Effector CD4-positive, alpha-beta T cell (primary cell): Measurements from ENCODE around the gene ACYP2.

Experiments
- DNase-seq: peaks from one replicate; pipeline ENCODE4 v3.0.0-alpha.2; 2020

ACYP2 gene

DNA sequence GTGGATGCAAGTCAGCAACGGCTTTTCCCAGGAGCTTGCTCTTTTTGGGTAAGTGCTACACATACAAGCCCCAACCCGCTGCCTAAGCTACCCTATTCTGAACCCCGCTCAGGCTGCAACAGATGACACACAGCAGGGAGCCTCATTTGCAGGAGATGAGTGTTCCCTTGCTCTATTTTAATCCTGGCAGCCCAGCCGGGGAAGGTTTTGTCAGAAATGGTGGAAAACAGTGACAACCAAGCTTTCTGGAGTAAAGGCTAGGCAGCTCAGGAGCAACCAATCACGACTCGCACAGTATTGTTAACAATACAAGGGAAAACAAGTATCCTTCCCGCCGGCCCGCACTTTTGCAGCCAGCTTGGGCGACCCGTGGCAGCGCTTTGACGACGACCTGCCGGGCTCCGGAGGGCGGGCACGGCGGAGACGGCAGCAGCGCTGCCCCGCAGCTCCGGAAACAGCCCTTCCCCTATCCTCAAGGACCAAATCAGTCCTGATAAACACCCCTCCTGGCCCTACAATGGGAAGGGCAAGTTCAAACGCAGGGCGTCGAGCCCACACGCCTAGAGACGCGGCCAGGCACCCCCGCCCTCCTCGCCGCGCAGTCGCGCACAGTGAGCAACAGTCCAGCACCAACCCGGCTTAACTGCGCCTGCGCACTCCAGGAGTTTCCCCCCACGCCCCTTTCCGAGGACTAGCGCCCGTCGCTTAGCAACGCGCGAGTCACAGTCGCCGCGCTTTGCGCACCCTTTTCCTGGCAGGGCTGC is 214.9 kb downstream of the ACYP2 start:
- DNase-seq, result peak; percentile 65

DNA sequence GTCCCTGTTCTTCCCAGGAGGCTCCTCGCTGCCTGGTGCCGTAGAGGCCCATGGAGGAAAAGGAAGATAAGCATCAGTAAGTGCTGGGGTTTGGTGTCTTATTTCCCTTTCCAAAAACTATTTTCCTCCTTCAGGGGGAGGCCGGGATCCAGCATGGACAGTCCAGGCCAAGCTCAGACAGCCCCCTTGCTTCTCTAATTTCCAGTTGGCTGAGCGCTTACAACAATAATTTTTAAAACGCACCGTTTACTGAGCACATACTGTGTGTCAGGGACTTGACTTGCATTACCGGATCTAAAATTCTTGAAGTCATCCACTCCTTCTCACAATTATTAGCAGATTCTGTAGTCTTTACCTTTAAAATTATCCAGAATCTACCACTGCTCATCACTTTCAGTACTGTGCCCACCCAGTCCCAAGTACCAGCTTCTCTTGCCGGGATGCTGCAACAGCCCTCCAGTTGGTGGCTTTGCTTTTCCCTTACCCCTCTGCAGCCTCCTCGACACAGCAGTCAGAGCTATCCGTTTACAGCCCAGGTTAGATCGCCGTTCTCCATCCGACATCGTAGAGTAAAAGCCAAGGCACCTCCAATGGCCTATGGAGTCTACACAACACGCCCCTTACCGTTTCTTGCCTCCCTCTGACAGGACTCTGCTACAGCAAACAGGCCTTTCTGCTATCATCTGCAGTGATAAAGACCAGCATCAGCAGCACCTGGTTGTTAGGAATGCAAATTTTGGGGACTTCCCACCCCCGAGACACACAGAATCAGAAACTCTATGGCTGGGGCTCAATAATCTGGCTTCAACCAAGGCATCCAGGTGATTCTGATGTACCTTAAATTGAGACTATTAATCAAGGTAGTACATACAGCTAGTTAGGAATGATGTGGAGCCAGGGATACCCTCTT is 215.8 kb downstream of the ACYP2 start:
- DNase-seq, result no peak

DNA sequence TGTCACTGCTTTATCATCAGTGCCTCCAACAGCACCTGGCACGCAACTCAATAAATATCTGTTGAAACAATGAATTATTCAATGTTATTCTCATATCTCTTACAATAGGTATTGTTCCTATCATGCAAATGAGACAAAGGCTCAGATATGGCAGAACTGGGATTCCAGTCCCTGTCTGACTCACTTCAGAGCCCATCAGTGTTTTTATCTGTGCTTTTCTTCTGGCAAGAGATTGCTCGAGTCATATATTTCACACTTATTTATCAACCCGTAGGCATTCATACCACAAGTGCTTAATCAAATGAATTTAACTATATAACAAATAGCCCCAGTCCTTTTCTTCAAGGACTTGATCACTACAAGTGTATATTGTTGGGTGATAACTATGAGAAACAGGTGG is 217.0 kb downstream of the ACYP2 start:
- no peak for DNase-seq

DNA sequence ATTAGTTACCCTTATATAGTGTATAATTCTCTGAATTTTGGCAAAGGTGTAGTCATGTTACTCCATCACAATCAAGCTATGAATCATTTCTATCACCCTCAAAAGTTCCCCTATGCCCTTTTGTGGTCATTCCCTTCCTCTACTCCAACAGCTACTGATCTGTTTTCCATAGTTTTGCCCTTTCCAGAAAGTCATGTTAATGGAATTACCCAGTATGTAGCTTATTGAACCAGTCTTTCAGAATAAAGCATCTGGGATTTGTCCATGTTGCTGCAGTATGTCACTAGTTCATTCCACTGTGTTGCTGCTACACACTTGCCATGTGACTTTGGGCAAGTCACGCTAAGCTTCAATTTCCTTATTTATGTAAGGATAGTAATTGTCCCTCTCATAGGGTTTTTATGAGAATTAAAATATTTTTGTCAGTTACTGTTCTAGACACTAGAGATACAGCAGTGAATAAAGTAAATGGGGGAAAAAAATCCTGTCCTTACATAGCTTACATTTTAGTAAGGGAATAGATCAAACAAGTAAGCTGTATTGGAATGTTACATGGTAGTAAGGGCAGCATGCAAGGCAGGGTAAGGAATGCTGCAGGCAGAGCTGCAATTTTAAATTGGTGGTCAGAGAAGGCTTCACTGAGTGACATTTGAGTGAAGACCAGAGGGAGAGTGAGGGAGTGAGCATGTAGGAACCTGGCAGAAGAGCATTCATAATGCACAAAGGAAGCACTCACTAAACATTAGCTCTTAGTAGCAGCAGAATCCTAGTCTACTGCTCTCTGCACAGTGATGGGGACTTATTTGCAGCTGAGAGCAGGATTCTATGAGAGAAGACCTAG is 220.9 kb downstream of the ACYP2 start:
- no peak for DNase-seq

DNA sequence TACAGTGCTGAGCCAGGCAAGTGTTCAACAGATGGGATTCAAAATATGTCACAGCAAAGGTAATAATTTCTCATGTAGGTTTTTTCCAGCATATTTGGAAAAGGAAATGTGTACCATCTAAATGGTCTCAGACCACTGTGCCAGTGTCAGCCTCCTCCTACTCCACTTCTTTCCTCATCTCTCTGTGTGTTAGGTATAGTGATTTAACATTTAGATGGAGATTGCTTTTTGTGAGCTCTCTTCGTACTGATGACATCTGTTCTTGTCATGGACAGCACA is 221.5 kb downstream of the ACYP2 start:
- DNase-seq, result no peak

DNA sequence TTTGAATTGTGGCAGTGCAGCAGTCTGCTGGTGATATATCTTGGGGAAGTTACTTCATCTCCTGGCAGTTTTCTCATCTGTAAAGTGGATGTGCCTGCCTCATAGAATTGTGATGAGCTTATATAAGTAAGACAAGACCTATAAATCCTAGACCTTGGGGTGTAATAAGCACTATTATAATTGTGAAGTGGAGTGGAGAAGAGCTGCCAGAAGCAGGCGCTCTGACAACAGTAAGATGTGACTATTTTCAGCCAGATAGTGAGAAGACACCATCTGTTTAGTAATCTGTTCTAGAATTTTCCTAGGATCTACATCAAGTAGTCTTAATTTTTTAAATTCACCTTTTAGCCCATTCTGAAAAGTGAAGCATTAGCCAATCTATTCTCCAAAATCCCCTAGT is 226.2 kb downstream of the ACYP2 start:
- no peak for DNase-seq

DNA sequence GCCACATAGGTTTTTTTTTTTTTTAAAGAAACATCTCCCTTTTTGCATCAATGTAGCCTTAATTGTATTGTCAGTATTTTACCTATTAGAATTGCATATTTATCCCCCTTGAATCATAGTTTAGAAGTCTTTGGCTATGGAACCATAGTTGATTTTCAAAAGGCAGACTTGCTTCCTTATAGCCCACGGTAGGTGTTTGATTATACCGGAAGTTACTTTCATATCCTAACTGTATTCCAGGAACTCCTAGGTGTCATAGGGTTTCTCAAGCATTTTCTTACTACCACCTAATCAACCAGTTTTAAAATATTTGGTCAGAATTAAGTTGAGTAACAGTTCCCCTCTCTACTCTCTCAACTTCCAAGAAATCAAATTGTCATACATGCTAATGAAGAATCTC is 227.2 kb downstream of the ACYP2 start:
- DNase-seq, result no peak

DNA sequence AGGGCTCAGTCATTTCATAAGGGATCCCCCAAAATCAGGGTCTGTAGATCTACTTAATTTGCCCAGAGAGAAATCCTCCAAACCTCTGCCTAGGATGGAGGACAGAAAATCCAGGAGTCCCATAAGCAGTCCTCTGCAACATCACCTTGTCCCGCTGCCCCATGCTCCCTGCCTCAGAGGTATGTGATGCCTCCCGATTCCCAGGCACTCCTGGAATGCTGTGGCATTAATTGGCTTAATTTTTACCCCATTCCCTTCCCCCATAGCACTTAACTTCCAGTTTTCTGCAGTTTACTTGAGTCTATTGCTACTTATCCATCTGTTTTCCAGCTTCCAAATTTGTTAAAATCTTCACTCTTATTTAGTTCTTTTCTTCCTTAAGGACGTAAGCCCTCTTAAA is 232.2 kb downstream of the ACYP2 start:
- no peak for DNase-seq

DNA sequence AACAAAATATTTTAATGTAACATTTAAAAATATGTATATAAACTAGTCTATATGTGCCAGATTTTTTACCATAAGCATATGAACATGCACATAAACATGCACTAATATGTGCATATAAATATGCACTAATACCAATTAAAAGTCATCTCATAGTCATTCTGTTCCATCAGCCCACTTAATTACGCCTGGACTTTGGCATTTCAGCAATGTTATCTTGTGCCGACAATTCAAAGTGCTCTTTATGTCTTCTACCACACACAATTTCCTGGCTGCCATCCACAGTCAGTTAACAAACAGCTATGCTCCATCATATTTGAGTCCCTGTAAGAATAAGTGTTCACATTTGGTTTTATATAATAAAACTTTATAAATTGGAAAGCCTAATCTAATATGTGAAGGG is 233.2 kb downstream of the ACYP2 start:
- no peak for DNase-seq

DNA sequence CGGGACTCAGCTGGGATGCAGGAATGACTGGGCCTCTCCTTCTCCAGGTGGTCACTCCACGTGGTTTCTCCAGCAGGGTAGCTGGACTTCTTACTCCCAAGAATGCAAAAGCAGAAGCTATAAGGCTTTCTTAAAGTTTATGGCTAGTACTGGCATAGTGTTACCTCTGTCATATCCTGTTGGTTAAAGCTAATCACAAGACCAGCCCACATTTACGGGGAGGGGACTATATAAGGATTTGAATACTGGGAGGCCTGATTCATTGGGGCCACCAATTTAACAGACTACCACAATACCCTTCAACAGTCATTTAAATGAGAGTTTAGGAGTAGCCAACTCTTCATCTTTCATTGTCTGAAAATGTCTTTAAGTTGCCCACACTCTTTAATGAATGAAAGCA is 235.0 kb downstream of the ACYP2 start:
- DNase-seq, result no peak

DNA sequence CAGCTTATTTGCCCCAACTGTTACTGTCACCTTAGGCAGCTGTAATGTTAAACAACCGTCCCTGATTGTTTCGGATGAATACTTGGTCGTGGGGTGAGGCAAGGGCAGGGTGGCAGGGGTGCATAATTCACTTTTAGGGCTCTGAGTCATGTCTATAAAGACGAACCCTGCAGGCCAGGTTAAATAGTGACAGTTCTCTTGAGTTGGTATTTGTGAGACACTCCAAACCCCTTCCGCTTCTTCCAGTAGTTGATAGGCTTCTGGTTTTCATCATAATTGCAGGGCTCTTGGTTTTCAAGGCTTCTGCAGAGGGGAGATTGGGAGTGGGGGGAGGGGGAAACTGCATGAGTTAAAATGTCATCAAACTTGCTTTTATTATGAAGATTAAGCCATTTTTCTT is 237.8 kb downstream of the ACYP2 start:
- DNase-seq, result no peak
